Right atrium auricular region (tissue), 2 donors: ENCODE results near the gene AMBRA1. TPM values are rescaled to one million over a fixed set of nuclear protein-coding genes. Genes with fewer than 3 reads are reported as not detected.

Experiments
- DNase-seq: peaks from one replicate; pipeline ENCODE4 v3.0.0-alpha.2; 2019; ENCODE audit warnings: low spot score
- H3K27ac ChIP-seq, 2 donors: fragments of 200-600 bp; sonication (generic); 1 replicate in 1 of 2; 2 replicates in 1 of 2; pipeline ENCODE4 v1.5.1; 2016 to 2019
- H3K27me3 ChIP-seq, 2 donors: fragments of 200-600 bp; sonication (generic); one replicate each; pipeline versions ENCODE4 v1.5.1 to v1.6.0; 2017 to 2019
- H3K36me3 ChIP-seq: fragments of 200-600 bp; sonication (generic); one replicate; pipeline ENCODE4 v1.5.1; 2016
- H3K4me1 ChIP-seq, 2 donors: fragments of 200-600 bp; sonication (generic); one replicate each; pipeline versions ENCODE4 v1.5.1 to v1.6.0; 2017 to 2019
- H3K4me3 ChIP-seq, 2 donors: fragments of 200-600 bp; sonication (generic); 1 replicate in 1 of 2; 2 replicates in 1 of 2; pipeline ENCODE4 v1.5.1; 2017 to 2019; ENCODE audit warnings: mild to moderate bottlenecking in 1 of 2, moderate library complexity in 1 of 2
- H3K9me3 ChIP-seq, 2 donors: fragments of 200-600 bp; sonication (generic); one replicate each; pipeline ENCODE4 v1.5.1; 2019
- total RNA-seq, 2 donors: library from RNA; depleted of rRNA; stranded (reverse); fragments of >200 nt; gene quantifications; one replicate each; pipeline ENCODE4 v1.1.0, GENCODE V29; 2016
- TF ChIP-seq, protein P1 (sequence below), 2 donors: fragments of 200-600 bp; sonication (generic); IDR thresholded peaks; one replicate each; pipeline ENCODE4 v1.5.1; 2019; ENCODE audit warnings: antibody characterized with exemption in 2 of 2

AMBRA1 gene
- total RNA-seq, 2 donors from 2014 or later: 16.8 to 22.0 TPM

GRCh38 chr11:46422588-46422987 lies 171.2 kb downstream of the AMBRA1 start:
- no peak for DNase-seq
- Histone ChIP-seq H3K27me3 (no peaks in the 10 kb centered on the region), H3K36me3 (peaks cover 8% of the 10 kb centered on the region), H3K9me3 (no peaks in the 10 kb centered on the region), H3K4me3 (no peak overlapping the region), H3K4me1 (no peaks in the 10 kb centered on the region), H3K27ac (no peak overlapping the region)
- TF ChIP-seq, protein P1, sequence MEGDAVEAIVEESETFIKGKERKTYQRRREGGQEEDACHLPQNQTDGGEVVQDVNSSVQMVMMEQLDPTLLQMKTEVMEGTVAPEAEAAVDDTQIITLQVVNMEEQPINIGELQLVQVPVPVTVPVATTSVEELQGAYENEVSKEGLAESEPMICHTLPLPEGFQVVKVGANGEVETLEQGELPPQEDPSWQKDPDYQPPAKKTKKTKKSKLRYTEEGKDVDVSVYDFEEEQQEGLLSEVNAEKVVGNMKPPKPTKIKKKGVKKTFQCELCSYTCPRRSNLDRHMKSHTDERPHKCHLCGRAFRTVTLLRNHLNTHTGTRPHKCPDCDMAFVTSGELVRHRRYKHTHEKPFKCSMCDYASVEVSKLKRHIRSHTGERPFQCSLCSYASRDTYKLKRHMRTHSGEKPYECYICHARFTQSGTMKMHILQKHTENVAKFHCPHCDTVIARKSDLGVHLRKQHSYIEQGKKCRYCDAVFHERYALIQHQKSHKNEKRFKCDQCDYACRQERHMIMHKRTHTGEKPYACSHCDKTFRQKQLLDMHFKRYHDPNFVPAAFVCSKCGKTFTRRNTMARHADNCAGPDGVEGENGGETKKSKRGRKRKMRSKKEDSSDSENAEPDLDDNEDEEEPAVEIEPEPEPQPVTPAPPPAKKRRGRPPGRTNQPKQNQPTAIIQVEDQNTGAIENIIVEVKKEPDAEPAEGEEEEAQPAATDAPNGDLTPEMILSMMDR (IDR thresholded peaks at IDR 0.05): no peak

DNA sequence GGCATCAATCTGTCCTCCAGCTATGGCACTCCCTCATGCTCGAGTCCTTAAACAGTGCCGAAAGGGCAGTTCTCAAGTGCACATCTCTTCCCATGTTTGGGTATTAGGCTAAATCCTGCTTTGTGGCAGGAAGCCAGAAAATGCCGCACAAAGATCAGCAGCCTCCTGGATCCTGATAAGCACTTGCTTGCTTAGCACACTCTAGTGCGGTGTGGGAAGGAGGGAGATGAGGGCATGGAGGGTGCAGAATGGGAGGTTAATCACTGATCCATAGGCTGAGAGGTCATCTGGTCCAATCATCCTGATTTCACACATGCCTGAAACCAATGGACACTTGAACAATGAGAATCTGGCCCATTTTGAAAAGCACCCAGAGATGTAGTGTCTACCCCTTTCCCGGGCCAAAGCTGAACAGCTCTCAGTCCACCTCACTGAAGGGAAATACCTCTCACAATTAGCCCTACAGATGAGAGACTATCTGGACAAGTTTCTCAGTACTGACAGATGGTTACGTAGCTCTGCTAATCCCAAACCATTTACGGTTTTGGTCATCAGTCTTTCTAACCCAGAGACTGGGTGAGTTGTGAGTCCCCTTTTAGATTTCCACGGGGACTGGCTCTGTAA lies 172.5 kb downstream of the AMBRA1 start:
- peaks cover 12% of the 10 kb centered on the region for H3K36me3 ChIP-seq
- TF ChIP-seq, protein P1 (IDR thresholded peaks at IDR 0.05): no peak
- peak overlapping the region in 1 of 2 donors; percentile 34 for H3K27ac ChIP-seq
- H3K4me1 ChIP-seq: no peaks in the 10 kb centered on the region
- no peak for DNase-seq
- no peak overlapping the region for H3K4me3 ChIP-seq
- no peaks in the 10 kb centered on the region for H3K27me3 ChIP-seq
- H3K9me3 ChIP-seq: no peaks in the 10 kb centered on the region

DNA sequence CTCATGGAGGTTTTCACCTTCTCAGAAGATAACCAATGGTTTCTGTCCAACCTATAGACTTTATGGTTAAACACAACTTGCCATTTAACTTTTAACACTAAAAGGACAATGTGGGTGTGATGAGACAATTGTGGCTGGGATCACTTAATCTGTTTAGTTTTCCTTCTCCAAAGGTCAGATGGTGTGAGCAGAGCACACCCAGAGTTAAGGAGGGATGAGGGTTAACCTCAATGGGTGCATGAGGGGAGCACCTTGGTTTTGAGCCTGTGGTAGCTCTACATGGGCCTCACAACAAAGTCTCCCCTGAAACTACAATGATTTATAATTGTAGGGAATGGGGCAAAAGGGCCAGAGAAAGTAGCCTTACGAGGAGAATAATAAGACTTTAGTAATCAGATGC lies 173.3 kb downstream of the AMBRA1 start:
- Histone ChIP-seq H3K4me3 (no peak overlapping the region), H3K27me3 (no peaks in the 10 kb centered on the region), H3K27ac (peak overlapping the region in 1 of 2 donors; percentile 26), H3K36me3 (peaks cover 15% of the 10 kb centered on the region), H3K9me3 (no peaks in the 10 kb centered on the region), H3K4me1 (no peaks in the 10 kb centered on the region)
- no peak for DNase-seq
- TF ChIP-seq, protein P1 (IDR thresholded peaks at IDR 0.05): no peak

DNA sequence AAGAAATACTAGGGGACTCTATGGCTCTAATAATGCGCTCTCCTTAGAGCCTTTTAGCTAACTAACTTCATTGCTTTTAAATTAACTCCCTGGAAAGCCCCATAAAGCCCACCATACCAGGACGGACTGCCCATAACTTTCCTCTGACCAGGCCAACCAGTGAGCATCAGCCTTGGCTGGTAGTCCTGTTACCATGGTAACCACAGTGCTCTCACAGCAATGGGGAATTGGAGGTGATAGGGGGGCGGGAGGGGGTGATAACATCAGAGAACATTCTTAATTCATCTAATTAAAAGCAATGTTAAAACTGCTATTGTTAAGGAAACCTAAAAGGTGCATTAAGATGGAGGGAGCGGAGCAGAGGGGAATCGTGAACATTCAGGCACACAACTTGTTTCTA lies 175.1 kb downstream of the AMBRA1 start:
- DNase-seq: no peak
- Histone ChIP-seq H3K4me3 (no peak overlapping the region), H3K36me3 (peaks cover 15% of the 10 kb centered on the region), H3K27ac (no peak overlapping the region), H3K4me1 (no peaks in the 10 kb centered on the region), H3K27me3 (no peaks in the 10 kb centered on the region), H3K9me3 (no peaks in the 10 kb centered on the region)
- TF ChIP-seq, protein P1 (IDR thresholded peaks at IDR 0.05): no peak

GRCh38 chr11:46417711-46418110 lies 176.1 kb downstream of the AMBRA1 start:
- Histone ChIP-seq H3K4me1 (no peaks in the 10 kb centered on the region), H3K36me3 (peaks cover 18% of the 10 kb centered on the region), H3K27ac (no peak overlapping the region), H3K4me3 (no peak overlapping the region), H3K27me3 (no peaks in the 10 kb centered on the region), H3K9me3 (no peaks in the 10 kb centered on the region)
- TF ChIP-seq, protein P1 (IDR thresholded peaks at IDR 0.05): no peak
- no peak for DNase-seq

GRCh38 chr11:46414879-46415278 lies 178.9 kb downstream of the AMBRA1 start:
- DNase-seq: no peak
- Histone ChIP-seq H3K4me1 (no peaks in the 10 kb centered on the region), H3K27ac (no peak overlapping the region), H3K9me3 (no peaks in the 10 kb centered on the region), H3K4me3 (no peak overlapping the region), H3K36me3 (peaks cover 21% of the 10 kb centered on the region), H3K27me3 (no peaks in the 10 kb centered on the region)
- TF ChIP-seq, protein P1 (IDR thresholded peaks at IDR 0.05): no peak
